ENCODE measurements around the gene GCFC2. TPM values are rescaled to one million over a fixed set of nuclear protein-coding genes. Genes with fewer than 3 reads are reported as not detected.

Gene GCFC2
- total RNA-seq, 1 donor, result 13.8 TPM

- DNase-seq (ENCODE audit: low read depth), result peak; percentile 68
- H3K4me3 ChIP-seq (ENCODE audit: low read depth, low read length), result no peak overlapping the region
- no peak for TF ChIP-seq CTCF (IDR thresholded peaks at IDR 0.05; ENCODE audit: insufficient read depth, low read depth, low read length)
Measured at GRCh38 chr2:75666911-75667310, 43.8 kb downstream of the GCFC2 start.

GRCh38 chr2:75657798-75658197 lies 52.9 kb downstream of the GCFC2 start:
- DNase-seq (ENCODE audit: low read depth), result no peak
- no peak for TF ChIP-seq CTCF (IDR thresholded peaks at IDR 0.05; ENCODE audit: insufficient read depth, low read depth, low read length)
- H3K4me3 ChIP-seq (ENCODE audit: low read depth, low read length), result no peak overlapping the region

- no peak overlapping the region for H3K4me3 ChIP-seq (ENCODE audit: low read depth, low read length)
- DNase-seq (ENCODE audit: low read depth), result no peak
- TF ChIP-seq CTCF (IDR thresholded peaks at IDR 0.05; ENCODE audit: insufficient read depth, low read depth, low read length), result no peak
Measured at GRCh38 chr2:75656563-75656962, 54.2 kb downstream of the GCFC2 start.

GRCh38 chr2:75655861-75656260 lies 54.9 kb downstream of the GCFC2 start:
- no peak overlapping the region for H3K4me3 ChIP-seq (ENCODE audit: low read depth, low read length)
- no peak for DNase-seq (ENCODE audit: low read depth)
- no peak for TF ChIP-seq CTCF (IDR thresholded peaks at IDR 0.05; ENCODE audit: insufficient read depth, low read depth, low read length)

GRCh38 chr2:75654012-75654411 lies 56.7 kb downstream of the GCFC2 start:
- peak; percentile 5 for TF ChIP-seq CTCF (IDR thresholded peaks at IDR 0.05; ENCODE audit: insufficient read depth, low read depth, low read length)
- H3K4me3 ChIP-seq (ENCODE audit: low read depth, low read length), result no peak overlapping the region
- no peak for DNase-seq (ENCODE audit: low read depth)

- peak overlapping the region; percentile 95 for H3K4me3 ChIP-seq (ENCODE audit: low read depth, low read length)
- DNase-seq (ENCODE audit: low read depth), result no peak
- no peak for TF ChIP-seq CTCF (IDR thresholded peaks at IDR 0.05; ENCODE audit: insufficient read depth, low read depth, low read length)
Measured at GRCh38 chr2:75647771-75648170, 62.9 kb downstream of the GCFC2 start.
